GM20431 (cell line): ENCODE measurements around the gene GALNT12.

Experiments
- in situ Hi-C: fragments of 300-500 bp; cut with MseI, MboI; formaldehyde crosslinking; loops from one replicate; pipeline ENCODE4 v1.15.0; 2020; ENCODE audit warnings: low sequenced_read_pairs; ENCODE audit not compliant: unreplicated experiment

GALNT12 gene

GRCh38 chr9:98825414-98825813 is 17.9 kb downstream of the GALNT12 start:
- in situ Hi-C loops, result no loop called here

GRCh38 chr9:98826716-98827115 is 19.2 kb downstream of the GALNT12 start:
- in situ Hi-C loops, result no loop called here

- in situ Hi-C loops, result no loop called here
Measured at GRCh38 chr9:98829766-98830165, 22.3 kb downstream of the GALNT12 start.

GRCh38 chr9:98830554-98830953 is 23.1 kb downstream of the GALNT12 start:
- in situ Hi-C loops, result no loop called here

- in situ Hi-C loops, result no loop called here
Measured at GRCh38 chr9:98831696-98832095, 24.2 kb downstream of the GALNT12 start.

GRCh38 chr9:98832768-98833089 is 25.3 kb downstream of the GALNT12 start:
- in situ Hi-C loops, result no loop called here

- in situ Hi-C loops, result no loop called here
Measured at GRCh38 chr9:98833090-98833956, 25.9 kb downstream of the GALNT12 start.

- in situ Hi-C loops, result no loop called here
Measured at GRCh38 chr9:98834386-98834785, 26.9 kb downstream of the GALNT12 start.

- in situ Hi-C loops, result no loop called here
Measured at GRCh38 chr9:98836206-98836605, 28.7 kb downstream of the GALNT12 start.

GRCh38 chr9:98837516-98837915 is 30.0 kb downstream of the GALNT12 start:
- in situ Hi-C loops, result no loop called here

GRCh38 chr9:98838155-98838867 is 30.8 kb downstream of the GALNT12 start:
- in situ Hi-C loops, result no loop called here

GRCh38 chr9:98838868-98839565 is 31.5 kb downstream of the GALNT12 start:
- in situ Hi-C loops, result no loop called here

GRCh38 chr9:98839724-98840123 is 32.3 kb downstream of the GALNT12 start:
- in situ Hi-C loops, result no loop called here

GRCh38 chr9:98842510-98842909 is 35.0 kb downstream of the GALNT12 start:
- in situ Hi-C loops, result no loop called here

GRCh38 chr9:98846081-98846480 is 38.6 kb downstream of the GALNT12 start:
- in situ Hi-C loops, result no loop called here

- in situ Hi-C loops, result no loop called here
Measured at GRCh38 chr9:98846879-98847278, 39.4 kb downstream of the GALNT12 start.

GRCh38 chr9:98848450-98849149 is 41.1 kb downstream of the GALNT12 start:
- in situ Hi-C loops, result no loop called here

GRCh38 chr9:98849563-98849962 is 42.1 kb downstream of the GALNT12 start:
- in situ Hi-C loops, result no loop called here

GRCh38 chr9:98850851-98851729 is 43.6 kb downstream of the GALNT12 start:
- in situ Hi-C loops, result loop anchor here (25.0 kb wide), 1 partner anchor 286 kb away; no protein-coding TSS in a partner anchor
